Activated naive CD4-positive, alpha-beta T cell treated with anti-CD3 and anti-CD28 coated beads for 36 hours (primary cell): ENCODE results near the gene BAG5. TPM values are rescaled to one million over a fixed set of nuclear protein-coding genes. Genes with fewer than 3 reads are reported as not detected.
"Not testable (repeated sequence)": the region's sequence is repeated elsewhere in the genome, so short reads cannot be mapped to it uniquely, and the experiment has no call there.

ENCODE experiments used
- CTCF ChIA-PET: fragments of 350-600 bp; sonication (Branson Sonifier 250); formaldehyde crosslinking; loops from one replicate; lab custom pipeline; 2021; ENCODE audit warnings: antibody characterized with exemption; lab: Charles Lee
- DNase-seq: peaks from one replicate; pipeline ENCODE4 v3.0.0-alpha.2; 2020
- H3K27ac Mint-ChIP-seq: one replicate; pipeline ENCODE4 v1.8.0; 2021; ENCODE audit warnings: mild to moderate bottlenecking, mixed read lengths
- H3K27me3 Mint-ChIP-seq: one replicate; pipeline ENCODE4 v1.8.0; 2021; ENCODE audit warnings: low read depth, mixed read lengths
- H3K36me3 Mint-ChIP-seq: one replicate; pipeline ENCODE4 v1.8.0; 2021; ENCODE audit warnings: low read depth, mixed read lengths
- H3K4me1 Mint-ChIP-seq: one replicate; pipeline ENCODE4 v1.8.0; 2021; ENCODE audit warnings: low read depth, mixed read lengths
- H3K4me3 Mint-ChIP-seq: one replicate; pipeline ENCODE4 v1.8.0; 2021; ENCODE audit warnings: mild to moderate bottlenecking, moderate library complexity, mixed read lengths
- H3K9me3 Mint-ChIP-seq: one replicate; pipeline ENCODE4 v1.8.0; 2021; ENCODE audit warnings: mixed read lengths
- intact Hi-C: fragments of 100-400 bp; cut with micrococcal nuclease; formaldehyde crosslinking; loops from one replicate; pipeline ENCODE4 v1.15.1; 2023
- total RNA-seq, 2 experiments: library from RNA; stranded (reverse); gene quantifications; one replicate each; pipeline ENCODE4 v1.2.3, GENCODE V29; 2021

BAG5 gene
- total RNA-seq, 2 experiments from 2014 or later = 15.5 to 16.6 TPM

- Mint-ChIP-seq H3K27me3 (peaks cover 3% of the 10 kb centered on the region), H3K4me1 (peaks cover 4% of the 10 kb centered on the region), H3K36me3 (no peaks in the 10 kb centered on the region), H3K4me3 (no peak overlapping the region), H3K9me3 (no peaks in the 10 kb centered on the region), H3K27ac (no peak overlapping the region)
- intact Hi-C loops = no loop called here
- no peak for DNase-seq
- CTCF ChIA-PET = interaction anchor here (0.9 to 1.3 kb wide), 2 partner anchors 13 to 38 kb away, joined by 3 to 4 read pairs; partner anchors contain the start of gene TRMT61A
These were observed 45.9 kb downstream of the BAG5 start for GRCh38 chr14:103516426-103517173.

GRCh38 chr14:103514596-103515421 is 47.6 kb downstream of the BAG5 start:
- DNase-seq = no peak
- Mint-ChIP-seq H3K27ac (no peak overlapping the region), H3K4me1 (peaks cover 4% of the 10 kb centered on the region), H3K36me3 (peaks cover 3% of the 10 kb centered on the region), H3K9me3 (no peaks in the 10 kb centered on the region), H3K27me3 (no peaks in the 10 kb centered on the region), H3K4me3 (no peak overlapping the region)
- intact Hi-C loops = no loop called here
- CTCF ChIA-PET = interaction anchor here (0.6 kb wide), 1 partner anchor 32 kb away, joined by 3 read pairs; no protein-coding TSS in a partner anchor

- no peaks in the 10 kb centered on the region for H3K4me1 Mint-ChIP-seq
- H3K36me3 Mint-ChIP-seq = peaks cover 5% of the 10 kb centered on the region
- H3K27me3 Mint-ChIP-seq = no peaks in the 10 kb centered on the region
- no peak overlapping the region for H3K27ac Mint-ChIP-seq
- intact Hi-C loops = no loop called here
- H3K4me3 Mint-ChIP-seq = no peak overlapping the region
- H3K9me3 Mint-ChIP-seq = no peaks in the 10 kb centered on the region
- no peak for DNase-seq
- CTCF ChIA-PET = no interaction called here
These were observed 49.5 kb downstream of the BAG5 start for GRCh38 chr14:103512701-103513611.

GRCh38 chr14:103512180-103512579 is 50.3 kb downstream of the BAG5 start:
- H3K9me3 Mint-ChIP-seq, H3K4me1 Mint-ChIP-seq, CTCF ChIA-PET, intact Hi-C loops, H3K27me3 Mint-ChIP-seq, H3K36me3 Mint-ChIP-seq, H3K27ac Mint-ChIP-seq, H3K4me3 Mint-ChIP-seq, DNase-seq: not testable (repeated sequence)

- intact Hi-C loops = no loop called here
- Mint-ChIP-seq H3K36me3 (peaks cover 7% of the 10 kb centered on the region), H3K4me3 (no peak overlapping the region), H3K4me1 (no peaks in the 10 kb centered on the region), H3K27ac (no peak overlapping the region), H3K27me3 (no peaks in the 10 kb centered on the region), H3K9me3 (no peaks in the 10 kb centered on the region)
- CTCF ChIA-PET = interaction anchor here (1.1 to 3.0 kb wide), 2 partner anchors 8 to 167 kb away, joined by 3 to 12 read pairs; no protein-coding TSS in a partner anchor
- DNase-seq = no peak
These were observed 51.4 kb downstream of the BAG5 start for GRCh38 chr14:103510724-103511693.

- no peak overlapping the region for H3K4me3 Mint-ChIP-seq
- H3K36me3 Mint-ChIP-seq = peaks cover 12% of the 10 kb centered on the region
- no peak for DNase-seq
- no peaks in the 10 kb centered on the region for H3K4me1 Mint-ChIP-seq
- intact Hi-C loops = no loop called here
- no peak overlapping the region for H3K27ac Mint-ChIP-seq
- CTCF ChIA-PET = interaction anchor here (1.1 to 3.0 kb wide), 3 partner anchors 9 to 166 kb away, joined by 3 to 12 read pairs (median 3); no protein-coding TSS in a partner anchor
- H3K27me3 Mint-ChIP-seq = no peaks in the 10 kb centered on the region
- H3K9me3 Mint-ChIP-seq = no peaks in the 10 kb centered on the region
These were observed 52.4 kb downstream of the BAG5 start for GRCh38 chr14:103509864-103510723.

- Mint-ChIP-seq H3K4me1 (no peaks in the 10 kb centered on the region), H3K36me3 (peaks cover 20% of the 10 kb centered on the region), H3K27me3 (no peaks in the 10 kb centered on the region), H3K4me3 (no peak overlapping the region), H3K9me3 (no peaks in the 10 kb centered on the region), H3K27ac (no peak overlapping the region)
- CTCF ChIA-PET = interaction anchor here (0.8 to 3.0 kb wide), 2 partner anchors 10 to 116 kb away, joined by 3 to 12 read pairs; no protein-coding TSS in a partner anchor
- intact Hi-C loops = no loop called here
- no peak for DNase-seq
These were observed 53.7 kb downstream of the BAG5 start for GRCh38 chr14:103508521-103509329.

- intact Hi-C loops = no loop called here
- CTCF ChIA-PET = interaction anchor here (1.2 kb wide), 1 partner anchor 11 kb away, joined by 3 read pairs; no protein-coding TSS in a partner anchor
- Mint-ChIP-seq H3K27ac (no peak overlapping the region), H3K4me1 (no peaks in the 10 kb centered on the region), H3K27me3 (no peaks in the 10 kb centered on the region), H3K36me3 (peaks cover 26% of the 10 kb centered on the region), H3K9me3 (no peaks in the 10 kb centered on the region), H3K4me3 (no peak overlapping the region)
- DNase-seq = no peak
These were observed 54.7 kb downstream of the BAG5 start for GRCh38 chr14:103507751-103508150.
